ENCODE measurements around the gene RNF151. TPM values are rescaled to one million over a fixed set of nuclear protein-coding genes. Genes with fewer than 3 reads are reported as not detected.

Gene RNF151
- total RNA-seq, 4 donors from 2014 or later = not detected

- 84% methylated on average over 24 of the region's 24 CpGs for WGBS
- H3K4me3 ChIP-seq = no peak overlapping the region
- peaks cover 0 to 34% (median 15%) of the 10 kb centered on the region in 4 donors for H3K27me3 ChIP-seq
- TF ChIP-seq POLR2A (IDR thresholded peaks at IDR 0.05; ENCODE audit: low read depth) (no peak), EP300 (IDR thresholded peaks at IDR 0.05) (no peak), CTCF (IDR thresholded peaks at IDR 0.05) (no peak), POLR2AphosphoS5 (IDR thresholded peaks at IDR 0.05) (no peak)
- H3K27ac ChIP-seq (replicated peaks in 1 of 4) = no peak overlapping the region
- H3K4me1 ChIP-seq = peaks cover 10 to 16% (median 15%) of the 10 kb centered on the region in 4 donors
- H3K9me3 ChIP-seq = no peaks in the 10 kb centered on the region
- no peak for DNase-seq (ENCODE audit: extremely low spot score)
- intact Hi-C loops (cut with DNase I) = no loop called here
- no peaks in the 10 kb centered on the region for H3K36me3 ChIP-seq
Measured at GRCh38 chr16:2015117-2015946, 48.7 kb downstream of the RNF151 start.

- no peaks in the 10 kb centered on the region for H3K9me3 ChIP-seq
- H3K27me3 ChIP-seq = peaks cover 0 to 40% (median 20%) of the 10 kb centered on the region in 4 donors
- intact Hi-C loops (cut with DNase I) = no loop called here
- TF ChIP-seq POLR2A (IDR thresholded peaks at IDR 0.05; ENCODE audit: low read depth) (no peak), EP300 (IDR thresholded peaks at IDR 0.05) (no peak), CTCF (IDR thresholded peaks at IDR 0.05) (no peak), POLR2AphosphoS5 (IDR thresholded peaks at IDR 0.05) (no peak)
- no peaks in the 10 kb centered on the region for H3K36me3 ChIP-seq
- H3K4me3 ChIP-seq = no peak overlapping the region
- peaks cover 8 to 17% (median 16%) of the 10 kb centered on the region in 4 donors for H3K4me1 ChIP-seq
- H3K27ac ChIP-seq (replicated peaks in 1 of 4) = no peak overlapping the region
- DNase-seq (ENCODE audit: extremely low spot score) = no peak
- WGBS = 86% methylated on average over 7 of the region's 7 CpGs
Measured at GRCh38 chr16:2015947-2016208, 49.2 kb downstream of the RNF151 start.

- no peak overlapping the region for H3K27ac ChIP-seq (replicated peaks in 1 of 4)
- H3K4me1 ChIP-seq = peaks cover 8 to 18% (median 16%) of the 10 kb centered on the region in 4 donors
- no peaks in the 10 kb centered on the region for H3K9me3 ChIP-seq
- 54% methylated on average over 10 of the region's 13 CpGs for WGBS
- H3K27me3 ChIP-seq = peaks cover 0 to 45% (median 25%) of the 10 kb centered on the region in 4 donors
- no peak for TF ChIP-seq POLR2AphosphoS5 (IDR thresholded peaks at IDR 0.05)
- TF ChIP-seq CTCF (IDR thresholded peaks at IDR 0.05) = peak in 1 of 3 experiments; percentile 25
- no peak for DNase-seq (ENCODE audit: extremely low spot score)
- H3K36me3 ChIP-seq = no peaks in the 10 kb centered on the region
- intact Hi-C loops (cut with DNase I) = no loop called here
- no peak overlapping the region for H3K4me3 ChIP-seq
Measured at GRCh38 chr16:2016407-2016922, 49.8 kb downstream of the RNF151 start.

Small RNAs within 50 kb of the gene (small RNA-seq; reads per million reads assigned to genes)
- gene AC005363.2 (0 to 0.17 (median 0) reads per million in 3 donors), gene RN7SL219P (0 reads per million in 3 donors), gene SNORA10 (0 reads per million in 3 donors), gene SNORA64 (0 reads per million in 3 donors)

Other genes starting within 250 kb of the RNF151 start
- gene NME3, start 195.3 kb upstream of the RNF151 start, total RNA-seq = 100 to 1,000 TPM in 1 of 4 donors, 10 to 100 TPM in 3; 64.8 to 101 (median 83.7) TPM
- gene EME2, start 194.0 kb upstream of the RNF151 start, total RNA-seq = 10 to 100 TPM in 1 of 4 donors, 1 to 10 TPM in 3; 5.5 to 10.4 (median 6.5) TPM
- 10 to 100 TPM; 47.1 to 75.2 (median 64.2) TPM for gene MRPS34, start 193.7 kb upstream of the RNF151 start, total RNA-seq
- gene SPSB3, start 184.3 kb upstream of the RNF151 start, total RNA-seq = 100 to 1,000 TPM in 1 of 4 donors, 10 to 100 TPM in 3; 69.1 to 101 (median 78.6) TPM
- gene NUBP2, start 183.9 kb upstream of the RNF151 start, total RNA-seq = 10 to 100 TPM; 82.7 to 93.8 (median 87.6) TPM
- under 1 TPM in 2 of 4 donors, not detected in 2; 0.45 to 0.75 TPM for gene IGFALS, start 173.2 kb upstream of the RNF151 start, total RNA-seq
- gene HAGH, start 140.0 kb upstream of the RNF151 start, total RNA-seq = 100 to 1,000 TPM; 148 to 264 (median 180) TPM
- gene FAHD1, start 139.7 kb upstream of the RNF151 start, total RNA-seq = 10 to 100 TPM; 20.4 to 43.2 (median 39.5) TPM
- not detected for gene MEIOB, start 94.7 kb upstream of the RNF151 start, total RNA-seq
- gene HS3ST6, start 48.4 kb upstream of the RNF151 start, total RNA-seq = not detected
- gene MSRB1, start 23.7 kb upstream of the RNF151 start, total RNA-seq = 10 to 100 TPM; 46.0 to 78.7 (median 53.1) TPM
- gene RPL3L, start 12.2 kb upstream of the RNF151 start, total RNA-seq = not detected
- 100 to 1,000 TPM; 249 to 381 (median 295) TPM for gene NDUFB10, start 7.3 kb upstream of the RNF151 start, total RNA-seq
- 1,000 to 10,000 TPM; 1,144 to 2,342 (median 1,414) TPM for gene RPS2, start 2.0 kb upstream of the RNF151 start, total RNA-seq
- 10 to 100 TPM; 27.0 to 42.9 (median 36.9) TPM for gene TBL3, start 5.2 kb downstream of the RNF151 start, total RNA-seq
- under 1 TPM in 1 of 4 donors, not detected in 3; 0.52 TPM for gene NOXO1, start 14.6 kb downstream of the RNF151 start, total RNA-seq
- gene GFER, start 17.3 kb downstream of the RNF151 start, total RNA-seq = 10 to 100 TPM; 14.1 to 38.5 (median 23.7) TPM
- 1 to 10 TPM; 2.1 to 5.6 (median 3.3) TPM for gene SYNGR3, start 23.1 kb downstream of the RNF151 start, total RNA-seq
- gene ZNF598, start 43.0 kb downstream of the RNF151 start, total RNA-seq = 10 to 100 TPM; 23.3 to 46.5 (median 34.9) TPM
- gene NPW, start 52.9 kb downstream of the RNF151 start, total RNA-seq = not detected
- gene NHERF2, start 60.0 kb downstream of the RNF151 start, total RNA-seq = 100 to 1,000 TPM in 2 of 4 donors, 10 to 100 TPM in 2; 45.3 to 130 (median 88.3) TPM
- gene NTHL1, start 81.0 kb downstream of the RNF151 start, total RNA-seq = 10 to 100 TPM; 11.8 to 25.2 (median 18.9) TPM
- gene TSC2, start 81.1 kb downstream of the RNF151 start, total RNA-seq = 10 to 100 TPM; 41.3 to 71.7 (median 52.0) TPM
- gene PKD1, start 169.0 kb downstream of the RNF151 start, total RNA-seq = 100 to 1,000 TPM; 297 to 459 (median 366) TPM
- not detected for gene RAB26, start 181.8 kb downstream of the RNF151 start, total RNA-seq
- 10 to 100 TPM; 42.6 to 64.5 (median 54.3) TPM for gene TRAF7, start 188.9 kb downstream of the RNF151 start, total RNA-seq
- gene CASKIN1, start 229.7 kb downstream of the RNF151 start, total RNA-seq = under 1 TPM; under 0.01 to 0.32 (median 0.09) TPM
- 10 to 100 TPM; 23.7 to 62.8 (median 36.3) TPM for gene MLST8, start 238.6 kb downstream of the RNF151 start, total RNA-seq
- 1 to 10 TPM; 1.2 to 6.8 (median 5.7) TPM for gene BRICD5, start 244.0 kb downstream of the RNF151 start, total RNA-seq
- 10 to 100 TPM in 3 of 4 donors, 1 to 10 TPM in 1; 8.9 to 20.0 (median 13.7) TPM for gene PGP, start 248.0 kb downstream of the RNF151 start, total RNA-seq